ENCODE data around the gene TNFRSF19.

- TF ChIP-seq, protein P1, sequence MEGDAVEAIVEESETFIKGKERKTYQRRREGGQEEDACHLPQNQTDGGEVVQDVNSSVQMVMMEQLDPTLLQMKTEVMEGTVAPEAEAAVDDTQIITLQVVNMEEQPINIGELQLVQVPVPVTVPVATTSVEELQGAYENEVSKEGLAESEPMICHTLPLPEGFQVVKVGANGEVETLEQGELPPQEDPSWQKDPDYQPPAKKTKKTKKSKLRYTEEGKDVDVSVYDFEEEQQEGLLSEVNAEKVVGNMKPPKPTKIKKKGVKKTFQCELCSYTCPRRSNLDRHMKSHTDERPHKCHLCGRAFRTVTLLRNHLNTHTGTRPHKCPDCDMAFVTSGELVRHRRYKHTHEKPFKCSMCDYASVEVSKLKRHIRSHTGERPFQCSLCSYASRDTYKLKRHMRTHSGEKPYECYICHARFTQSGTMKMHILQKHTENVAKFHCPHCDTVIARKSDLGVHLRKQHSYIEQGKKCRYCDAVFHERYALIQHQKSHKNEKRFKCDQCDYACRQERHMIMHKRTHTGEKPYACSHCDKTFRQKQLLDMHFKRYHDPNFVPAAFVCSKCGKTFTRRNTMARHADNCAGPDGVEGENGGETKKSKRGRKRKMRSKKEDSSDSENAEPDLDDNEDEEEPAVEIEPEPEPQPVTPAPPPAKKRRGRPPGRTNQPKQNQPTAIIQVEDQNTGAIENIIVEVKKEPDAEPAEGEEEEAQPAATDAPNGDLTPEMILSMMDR (IDR thresholded peaks at IDR 0.05) = no peak
- TF ChIP-seq POLR2A (IDR thresholded peaks at IDR 0.05) = no peak
These were observed 85.1 kb downstream of the TNFRSF19 start for GRCh38 chr13:23655321-23655720.

All from testis (tissue), 2 donors.